Fibroblast of upper back skin (primary cell): Measurements from ENCODE around the gene TBC1D24.
"Not testable (repeated sequence)": the region's sequence is repeated elsewhere in the genome, so short reads cannot be mapped to it uniquely, and the experiment has no call there.

Source experiments
- DNase-seq: peaks from one replicate; pipeline ENCODE4 v3.0.0-alpha.2; 2013

The TBC1D24 gene

DNA sequence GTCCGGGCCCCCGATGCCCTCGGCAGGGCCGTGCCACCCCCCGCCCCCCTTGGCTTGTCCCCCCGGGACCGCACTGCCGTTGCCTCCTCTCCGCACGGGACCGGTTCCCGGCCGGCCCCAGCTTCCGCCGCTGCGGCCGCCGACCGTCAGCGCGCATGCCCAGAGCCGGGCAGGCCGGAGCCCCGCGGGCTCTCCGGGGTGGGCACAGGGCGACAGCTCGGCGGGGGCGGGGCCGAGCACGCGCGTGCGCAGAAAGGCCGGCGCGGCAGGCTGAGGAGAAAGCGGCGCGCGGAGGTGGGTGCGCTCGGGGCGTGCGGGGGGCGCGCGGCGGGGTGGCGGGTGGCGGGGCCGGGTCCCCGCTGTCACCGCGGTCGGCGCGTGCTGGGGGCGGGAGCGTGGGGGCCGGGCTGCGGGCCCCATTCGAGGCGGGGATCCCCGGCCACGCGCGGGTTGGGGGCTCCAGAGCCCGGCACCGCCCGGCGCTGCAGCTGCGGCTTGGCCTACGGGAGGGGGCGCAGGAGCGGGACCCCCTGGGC is at the start of gene TBC1D24:
TBC1D24 (plus strand) TSS at position 251 of the 536 bp plus-strand sequence. CDS start 21,022 bp downstream, outside the sequence.
- DNase-seq = peak; percentile 83

DNA sequence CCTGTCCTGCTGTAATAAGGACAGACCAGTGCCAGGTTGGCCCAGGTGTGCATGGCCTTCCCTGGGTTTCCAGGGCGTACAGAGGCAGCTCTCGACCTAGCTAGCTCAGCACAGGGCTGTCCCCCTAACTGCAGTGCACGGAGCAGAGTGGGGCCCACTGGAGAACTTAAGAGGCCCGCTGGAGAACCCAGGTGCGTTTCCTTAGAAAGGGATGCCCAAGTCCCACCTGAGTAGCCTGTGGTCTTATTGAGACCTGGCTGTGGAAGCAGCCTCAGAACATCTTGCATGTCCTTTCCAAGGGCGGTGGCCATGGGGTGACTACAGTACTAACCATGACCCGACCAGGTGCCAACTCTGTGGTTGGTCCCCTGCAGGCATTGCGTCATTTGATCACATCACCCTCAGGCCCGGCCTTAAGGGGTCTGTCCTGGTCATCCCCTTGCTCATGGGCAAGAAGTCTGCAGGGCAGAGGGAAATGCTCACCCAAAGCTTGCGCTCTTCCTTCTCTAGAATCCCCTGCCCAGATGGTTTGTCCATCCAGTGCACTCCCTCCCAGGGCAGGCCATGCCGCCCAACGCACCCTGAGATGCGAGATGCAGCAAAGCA is 49.0 kb upstream of the TBC1D24 start:
- DNase-seq = no peak

DNA sequence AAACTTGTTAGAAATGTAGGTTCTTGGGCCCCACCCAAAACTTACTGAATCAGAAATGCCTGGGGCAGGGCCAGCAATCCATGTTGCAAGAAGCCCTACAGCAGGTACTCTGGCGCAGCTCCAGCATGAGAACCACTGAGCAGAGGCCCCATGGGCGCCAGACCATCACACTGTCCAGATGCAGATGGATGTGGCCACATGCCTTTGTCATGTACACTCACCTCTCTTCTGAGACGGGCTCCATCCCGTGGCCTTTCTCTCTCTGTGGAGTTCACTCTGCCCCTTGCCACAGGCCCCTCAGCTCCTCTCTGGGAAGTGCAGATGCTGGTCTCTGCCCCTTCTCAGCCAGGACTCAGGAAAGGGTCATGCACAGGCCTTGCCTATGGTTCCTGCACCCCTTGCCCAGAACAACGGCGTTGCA is 48.0 kb upstream of the TBC1D24 start:
- DNase-seq = no peak

DNA sequence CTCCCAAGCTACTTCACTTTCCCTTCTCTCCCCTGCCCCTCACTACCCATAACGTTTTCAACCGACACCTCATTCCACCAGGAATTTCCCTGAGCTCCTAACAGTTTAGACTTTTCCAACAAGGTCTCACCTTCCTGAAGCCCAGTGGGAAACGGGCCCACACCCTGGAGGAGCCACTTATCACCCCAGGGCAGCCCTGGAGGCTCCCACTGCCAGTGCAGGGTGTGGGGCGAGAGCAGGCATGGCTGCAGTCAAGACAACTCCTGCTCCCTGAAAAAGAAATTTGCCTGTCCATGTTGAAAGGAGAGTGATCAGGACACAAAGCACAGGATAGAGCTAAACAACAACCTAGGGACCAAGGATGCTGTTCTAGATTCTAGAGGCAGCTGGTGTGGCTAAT is 47.4 kb upstream of the TBC1D24 start:
- DNase-seq = no peak

DNA sequence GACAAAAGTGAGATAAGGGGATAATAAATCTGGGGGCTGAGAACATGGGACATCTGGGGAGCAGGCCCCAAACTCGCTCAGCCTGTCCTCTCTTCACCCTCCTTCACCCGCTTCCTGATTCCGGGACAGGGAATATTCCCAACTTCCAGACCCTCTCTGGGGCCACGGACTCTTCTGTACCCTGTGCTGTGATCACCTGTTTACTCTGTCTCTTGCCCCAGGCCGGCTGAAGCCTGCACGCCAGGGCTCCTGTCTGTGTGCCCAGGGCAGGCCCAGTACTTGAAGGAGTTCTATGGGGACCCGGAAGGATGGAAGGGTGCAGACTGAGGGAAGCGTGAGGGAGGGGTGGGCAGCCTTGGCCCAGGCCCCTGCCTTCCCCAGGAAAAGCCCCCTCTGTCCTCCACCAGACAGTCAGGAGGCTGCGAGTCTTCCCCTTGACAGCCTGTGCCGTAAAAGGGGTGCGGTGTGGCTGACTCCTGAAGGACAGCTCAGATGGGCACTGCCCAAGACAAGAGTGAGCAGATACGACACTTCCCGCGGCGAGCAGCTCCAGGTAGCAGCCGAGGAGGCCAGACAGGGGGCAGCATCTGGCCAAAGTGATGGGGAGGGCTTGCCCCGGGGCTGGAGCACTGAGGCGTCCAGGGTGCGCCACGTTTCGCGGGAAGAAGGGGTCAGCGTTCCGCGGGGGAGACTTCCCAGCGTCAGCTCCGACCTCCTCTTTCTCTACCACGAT is 46.7 kb upstream of the TBC1D24 start:
- DNase-seq = peak; percentile 31

DNA sequence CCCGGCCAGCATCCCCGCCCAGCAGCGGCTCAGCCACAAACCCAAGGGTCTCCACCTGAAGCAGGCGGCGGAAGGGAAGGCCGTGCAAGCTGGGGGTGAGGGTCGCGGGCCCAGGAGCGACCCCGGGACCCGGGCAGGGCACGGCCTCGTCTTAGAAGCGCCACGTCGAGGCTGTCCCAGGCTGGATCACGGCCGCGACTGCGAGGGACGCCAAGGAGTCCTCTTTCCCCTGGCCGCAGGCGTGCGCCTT is 46.2 kb upstream of the TBC1D24 start:
- no peak for DNase-seq

DNA sequence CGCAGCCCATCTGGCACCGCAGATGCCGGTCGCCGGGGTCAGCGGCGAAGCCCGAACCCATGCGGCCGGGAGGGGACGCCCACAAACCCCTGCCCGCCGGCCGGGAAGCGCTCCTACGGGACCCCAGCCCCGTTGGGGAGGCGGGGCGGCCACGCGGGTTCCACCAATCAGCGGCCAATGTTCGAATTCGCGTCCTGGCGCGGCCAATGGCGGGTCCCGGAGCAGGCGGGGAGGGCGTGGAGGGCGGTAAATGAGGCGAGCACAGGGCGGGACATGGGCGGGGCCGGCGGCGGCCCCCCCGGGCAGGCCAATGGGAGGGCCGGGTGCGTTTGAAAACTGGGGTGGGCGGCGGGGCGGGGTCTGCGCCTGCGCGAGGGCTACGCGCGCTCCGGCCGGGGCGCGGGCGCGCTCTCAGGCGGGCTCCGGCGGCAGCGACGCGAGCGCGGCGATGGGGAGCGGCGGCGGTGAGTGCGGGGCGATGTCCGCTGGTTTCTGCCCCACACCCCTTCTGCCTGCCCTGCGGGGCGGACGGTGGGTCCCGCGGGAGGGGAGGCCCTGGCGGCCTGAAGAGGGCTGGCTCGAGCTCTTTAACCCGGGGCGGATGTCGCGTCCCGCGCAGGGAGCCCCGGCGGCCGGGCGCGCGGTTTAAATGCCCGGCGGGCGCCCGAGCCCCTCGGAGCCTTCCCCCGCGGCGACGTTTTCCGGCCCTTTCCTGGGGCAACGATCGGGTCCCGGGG is 45.7 kb upstream of the TBC1D24 start, which contains the start of gene CCNF:
CCNF (plus strand) TSS at position 414 of the 737 bp plus-strand sequence; CDS start at position 449, 35 bp downstream.
- peak; percentile 94 for DNase-seq

DNA sequence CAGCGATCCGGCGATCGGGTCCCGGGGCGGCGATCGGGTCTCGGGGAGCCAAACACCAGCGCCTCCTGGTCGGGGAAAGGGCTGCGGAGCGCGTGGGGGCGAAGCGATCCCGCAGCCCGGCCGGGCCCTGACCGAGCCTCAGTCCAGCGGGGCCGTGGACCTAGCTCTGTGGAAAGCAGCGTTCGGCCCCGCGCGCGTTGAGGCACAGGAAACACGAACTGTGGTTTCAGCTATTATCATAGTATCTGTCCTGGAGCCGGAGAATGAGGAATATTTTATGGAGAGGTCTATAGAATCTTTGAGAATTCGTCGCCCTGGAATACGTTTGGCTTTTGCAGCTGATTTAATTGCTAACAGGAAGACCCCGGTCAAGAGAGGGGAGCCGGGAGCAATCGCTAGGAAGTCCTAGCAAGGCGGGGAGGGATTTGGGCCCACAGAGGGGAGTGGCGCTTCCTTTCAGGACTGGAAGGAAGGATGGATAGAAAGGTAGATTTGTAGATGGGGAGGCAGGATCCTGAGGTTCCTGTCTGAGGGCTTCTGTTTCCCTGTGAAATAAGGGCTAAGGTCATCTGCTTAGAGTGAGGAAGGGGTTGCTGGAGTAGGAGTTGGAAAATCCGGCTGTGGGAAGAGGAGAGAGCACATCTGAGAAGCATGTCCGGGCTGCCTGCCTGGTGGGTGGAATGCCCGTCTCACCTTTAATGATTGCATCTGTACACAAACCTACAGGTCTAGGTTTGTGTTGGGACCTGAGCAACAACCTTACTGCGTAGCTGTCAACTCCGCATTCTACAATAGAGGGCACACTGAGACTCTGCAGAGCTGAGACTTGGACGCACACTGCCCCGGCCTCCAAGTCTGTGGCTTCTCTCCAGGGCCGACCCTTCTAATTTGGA is 44.9 kb upstream of the TBC1D24 start:
- DNase-seq = peak; percentile 13

DNA sequence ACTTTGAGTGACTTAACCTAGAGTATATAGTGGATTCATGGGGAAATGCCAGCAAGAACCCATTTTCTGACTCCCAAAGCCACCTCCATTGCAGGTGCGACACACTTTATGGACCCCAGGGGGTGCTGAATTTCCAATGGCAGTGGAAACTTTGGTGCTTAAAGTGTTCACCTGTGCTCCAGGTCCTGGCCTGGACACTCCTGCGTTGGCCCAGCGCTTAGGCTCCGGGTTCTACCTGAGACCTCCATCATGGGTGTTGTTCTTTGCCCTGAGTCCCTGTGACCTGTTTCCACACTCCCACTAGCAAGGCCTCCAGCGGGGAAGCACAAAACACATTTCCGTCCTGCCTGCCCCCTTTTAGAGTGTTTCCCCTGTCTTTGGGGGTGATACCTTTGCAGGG is 42.6 kb upstream of the TBC1D24 start:
- no peak for DNase-seq

DNA sequence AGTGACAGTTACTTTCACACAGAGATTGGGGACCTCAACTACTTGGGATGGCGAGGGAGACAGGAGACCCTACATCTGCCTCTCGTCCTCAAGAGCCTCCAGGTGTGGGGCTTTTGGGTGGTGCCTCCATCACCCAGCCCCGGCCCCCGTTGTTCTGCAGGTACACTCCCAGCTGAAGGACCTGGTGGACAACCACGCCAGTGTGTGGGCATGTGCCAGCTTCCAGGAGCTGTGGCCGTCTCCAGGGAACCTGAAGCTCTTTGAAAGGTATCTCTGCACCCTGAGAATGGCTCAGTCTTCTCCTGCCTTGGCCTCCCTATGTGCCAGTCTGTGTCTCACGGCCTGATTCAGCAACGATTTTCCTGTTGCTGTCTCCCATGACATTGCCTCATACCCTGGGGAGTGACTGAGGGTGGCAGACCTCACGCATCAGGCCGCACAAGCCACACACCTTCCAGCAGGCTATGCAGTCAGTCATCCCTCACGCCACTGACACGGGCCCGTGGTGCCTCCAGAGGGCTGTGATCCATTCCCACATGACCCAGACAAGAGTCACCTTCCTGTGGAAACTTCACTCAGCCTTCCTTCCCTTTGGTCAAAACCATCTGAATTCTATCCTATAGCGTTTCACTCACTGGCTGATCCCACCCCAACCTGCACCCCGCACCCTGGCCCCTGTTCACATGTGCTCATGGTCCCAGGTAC is 42.0 kb upstream of the TBC1D24 start:
- no peak for DNase-seq

DNA sequence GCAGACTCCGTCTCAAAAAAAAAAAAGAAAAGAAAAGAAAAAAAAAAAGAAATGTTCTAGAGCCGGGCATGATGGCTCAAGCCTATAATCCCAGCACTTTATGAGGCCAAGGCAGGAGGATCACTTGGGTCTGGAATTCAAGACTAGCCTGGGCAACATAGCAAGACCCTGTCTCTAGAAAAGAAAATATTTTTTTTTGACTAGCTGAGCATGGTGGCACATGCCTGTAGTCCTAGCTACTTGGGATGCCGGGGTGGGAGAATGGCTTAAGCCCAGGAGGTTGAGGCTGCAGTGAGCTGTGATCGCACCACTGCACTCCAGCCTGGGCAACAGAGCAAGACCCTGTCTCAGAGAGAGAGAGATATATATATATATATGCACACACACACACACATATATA is 39.7 kb upstream of the TBC1D24 start:
- not testable (repeated sequence) for DNase-seq

DNA sequence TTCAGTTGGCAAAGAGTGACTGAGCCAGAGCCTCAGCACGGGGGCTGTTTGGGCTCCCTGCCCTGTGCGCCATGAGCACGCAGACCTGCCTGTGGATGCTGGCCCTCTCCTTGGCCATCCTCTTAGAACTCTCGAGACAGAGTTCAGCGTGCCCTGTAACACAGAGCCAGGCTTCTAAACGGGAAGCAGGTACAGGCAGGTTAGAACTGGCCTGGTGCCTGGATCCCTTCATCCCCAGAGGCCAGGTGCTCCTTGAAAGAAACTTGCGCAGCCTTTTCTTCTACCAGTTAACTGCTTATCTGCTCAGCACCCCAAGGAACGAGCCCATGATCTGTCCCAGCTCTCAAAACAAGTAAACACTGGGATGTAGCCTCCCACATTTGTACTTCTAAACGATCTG is 38.8 kb upstream of the TBC1D24 start:
- DNase-seq = no peak

DNA sequence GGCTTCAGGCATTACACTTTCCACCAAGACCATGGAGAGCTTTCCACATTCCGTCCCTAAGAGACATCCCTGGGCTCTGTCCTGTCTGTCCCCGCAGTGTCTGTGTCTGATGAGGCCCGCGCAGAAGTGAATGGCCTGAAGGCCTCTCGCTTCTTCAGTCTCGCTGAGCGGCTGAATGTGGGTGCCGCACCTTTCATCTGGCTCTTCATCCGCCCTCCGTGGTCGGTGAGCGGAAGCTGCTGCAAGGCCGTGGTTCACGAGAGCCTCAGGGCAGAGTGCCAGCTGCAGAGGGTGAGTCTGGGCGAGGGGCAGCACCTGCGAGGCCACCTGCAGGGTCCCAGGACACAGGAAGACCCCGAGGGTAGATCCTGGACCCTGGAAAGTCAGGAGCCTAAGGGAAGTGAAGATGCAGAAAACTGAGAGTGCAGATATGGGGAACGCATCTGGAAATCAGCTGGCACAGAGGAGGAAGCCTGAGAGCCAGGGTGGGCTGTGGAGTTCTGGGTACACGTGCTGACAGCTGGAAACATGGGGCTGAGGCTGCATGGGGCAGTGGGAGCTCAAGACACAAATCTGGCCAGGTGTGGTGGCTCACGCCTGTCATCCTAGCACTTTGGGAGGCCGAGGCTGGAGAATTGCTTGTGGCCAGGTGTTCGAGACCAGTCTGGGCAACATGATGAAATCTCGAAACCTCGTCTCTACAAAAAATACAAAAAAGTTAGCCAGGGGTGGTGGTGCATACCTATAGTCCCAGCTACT is 37.7 kb upstream of the TBC1D24 start:
- DNase-seq = no peak

DNA sequence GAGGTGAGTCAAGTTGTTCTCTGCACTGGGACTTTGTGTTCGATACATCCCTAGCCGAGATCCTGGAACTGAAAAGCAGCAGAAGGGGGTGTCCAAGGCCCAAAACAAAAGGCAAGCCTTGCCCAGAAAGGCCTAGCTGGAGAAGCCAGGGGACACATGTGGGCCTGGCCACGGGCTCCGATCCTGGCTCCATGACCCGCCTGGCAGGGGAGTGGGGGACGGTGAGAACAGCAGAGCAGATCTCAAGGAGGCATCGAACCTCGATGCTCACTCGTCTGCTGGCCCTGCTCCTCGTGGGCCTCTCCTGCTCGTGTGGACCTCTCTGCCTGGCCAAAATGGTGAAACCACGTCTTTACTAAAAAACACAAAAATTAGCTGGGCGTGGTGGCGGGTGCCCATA is 36.8 kb upstream of the TBC1D24 start:
- DNase-seq = no peak

DNA sequence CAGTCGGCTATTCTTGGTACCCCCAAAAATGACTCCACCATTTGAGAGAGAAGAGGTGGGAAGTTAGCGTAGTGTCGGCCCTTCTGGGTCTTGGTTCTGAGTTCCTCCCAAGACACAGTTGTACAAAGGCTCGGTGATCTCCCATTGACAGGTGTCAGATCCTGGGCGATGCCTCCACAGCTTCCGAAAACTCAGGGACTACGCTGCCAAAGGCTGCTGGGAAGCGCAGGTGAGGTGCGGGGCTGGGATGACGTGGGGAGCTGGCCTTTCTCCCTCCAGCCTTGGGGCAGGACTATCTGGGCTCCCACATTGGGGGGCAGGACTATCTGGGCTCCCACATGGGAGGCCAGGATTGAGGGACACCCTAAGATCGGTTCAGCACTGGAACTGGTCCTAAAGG is 35.3 kb upstream of the TBC1D24 start:
- no peak for DNase-seq

DNA sequence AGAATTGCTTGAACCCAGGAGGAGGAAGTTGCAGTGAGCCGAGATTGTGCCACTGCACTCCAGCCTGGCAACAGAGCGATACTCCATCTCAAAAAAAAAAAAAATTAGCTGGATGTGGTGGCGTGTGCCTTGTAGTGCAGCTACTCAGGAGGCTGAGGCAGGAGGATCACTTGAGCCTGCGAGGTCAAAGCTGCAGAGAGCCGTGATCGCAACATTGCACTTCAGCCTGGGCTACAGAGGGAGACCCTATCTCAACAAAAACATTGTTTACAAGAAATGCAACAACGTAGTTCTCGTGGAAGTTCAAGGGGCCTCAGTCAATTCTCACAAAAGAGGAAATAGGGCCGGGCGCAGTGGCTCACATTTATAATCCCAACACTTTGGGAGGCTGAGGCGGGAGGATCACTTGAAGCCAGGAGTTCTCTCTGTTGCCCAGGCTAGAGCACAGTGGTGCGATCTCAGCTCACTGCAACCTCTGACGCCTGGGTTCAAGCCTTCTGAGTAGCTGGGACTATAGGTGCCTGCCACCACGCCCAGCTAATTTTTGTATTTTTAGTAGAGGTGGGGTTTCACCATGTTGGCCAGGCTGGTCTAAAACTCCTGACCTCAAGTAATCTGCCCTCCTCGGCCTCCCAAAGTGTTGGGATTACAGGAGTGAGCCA is 33.7 kb upstream of the TBC1D24 start:
- not testable (repeated sequence) for DNase-seq

DNA sequence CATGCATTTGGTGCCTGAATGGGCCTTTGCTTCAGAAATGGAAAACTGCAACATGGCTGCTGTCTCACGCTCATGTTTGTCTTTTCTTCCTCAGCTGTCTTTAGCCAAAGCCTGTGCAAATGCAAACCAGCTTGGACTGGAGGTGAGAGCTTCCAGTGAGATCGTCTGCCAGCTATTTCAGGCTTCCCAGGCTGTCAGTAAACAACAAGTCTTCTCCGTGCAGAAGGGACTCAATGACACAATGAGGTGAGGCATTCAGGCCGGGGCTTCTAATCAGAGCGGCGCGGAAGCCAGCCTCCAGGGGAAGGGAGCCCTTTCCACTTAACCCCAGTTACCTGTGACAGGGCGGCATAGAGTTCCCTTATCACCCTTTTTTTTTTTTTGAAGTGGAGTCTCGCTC is 31.4 kb upstream of the TBC1D24 start:
- DNase-seq = no peak

DNA sequence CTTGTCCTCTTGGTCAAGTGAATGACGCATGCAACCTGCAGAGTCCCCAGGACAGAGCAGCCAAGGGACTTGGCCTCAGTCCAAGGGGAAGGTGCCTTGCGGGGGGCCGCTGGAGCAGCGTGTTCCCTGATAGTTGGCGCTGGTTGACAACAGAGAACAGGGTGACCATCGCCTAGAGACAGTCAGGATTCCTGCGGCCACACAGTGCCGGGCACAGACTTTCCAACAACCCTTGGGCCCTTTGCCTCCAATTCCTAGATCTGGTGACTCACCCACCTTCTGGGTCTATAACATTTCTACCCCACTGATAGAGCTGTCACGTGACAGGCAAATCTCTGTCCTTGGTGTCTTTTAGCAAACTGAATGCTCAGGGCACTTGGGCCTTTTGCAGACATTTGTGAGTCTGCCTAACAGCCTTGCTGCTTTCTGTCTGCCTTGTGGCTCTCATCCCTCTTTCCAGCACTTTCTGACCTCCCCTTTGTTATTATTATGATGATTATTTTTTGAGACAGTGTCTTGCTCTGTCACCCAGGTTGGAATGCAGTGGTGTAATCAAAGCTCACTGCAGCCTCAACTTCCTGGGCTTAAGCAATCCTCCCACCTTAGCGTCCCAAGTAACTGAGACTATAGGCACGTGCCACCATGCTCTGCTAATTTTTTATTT is 26.9 kb upstream of the TBC1D24 start:
- no peak for DNase-seq

DNA sequence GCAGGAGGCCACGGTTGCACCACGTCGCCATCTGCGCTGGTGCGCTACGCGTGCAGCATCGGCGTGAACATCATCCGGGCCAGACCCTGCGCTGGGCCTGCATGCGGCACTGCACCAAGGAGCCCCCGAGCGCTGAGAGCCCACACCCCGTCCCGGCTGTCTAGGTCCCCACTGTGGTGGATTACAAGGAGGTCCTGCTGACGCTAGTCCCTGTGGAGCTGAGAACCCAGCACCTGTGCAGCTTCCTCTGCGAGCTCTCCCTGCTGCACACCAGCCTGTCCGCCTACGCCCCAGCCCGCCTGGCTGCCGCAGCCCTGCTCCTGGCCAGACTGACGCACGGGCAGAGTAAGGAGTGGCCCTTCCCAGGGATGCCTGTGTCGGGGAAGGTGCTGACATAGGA is 25.8 kb upstream of the TBC1D24 start:
- DNase-seq = no peak

DNA sequence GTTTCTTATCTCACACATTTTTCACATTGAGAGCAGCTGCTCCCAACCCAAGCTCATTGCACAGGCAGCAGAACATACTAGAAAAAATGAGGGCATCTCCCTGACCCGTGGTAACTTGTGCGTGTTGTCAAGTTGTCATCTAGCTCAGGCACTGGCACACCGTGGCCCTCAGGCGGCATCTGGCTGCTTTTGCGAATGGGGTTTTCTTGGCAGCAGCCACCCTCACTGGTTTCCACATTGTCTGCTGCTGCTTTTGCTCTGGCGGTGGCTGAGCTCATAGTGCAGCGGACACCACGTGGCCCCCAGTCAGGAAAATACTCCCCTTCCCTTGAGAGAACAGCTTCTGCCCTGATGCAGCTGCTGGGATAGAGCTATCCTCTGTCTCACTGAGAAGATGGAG is 24.4 kb upstream of the TBC1D24 start:
- DNase-seq = no peak
